ENCODE results near the gene MTCH2. TPM values are rescaled to one million over a fixed set of nuclear protein-coding genes. Genes with fewer than 3 reads are reported as not detected.
"Not testable (repeated sequence)": the region's sequence is repeated elsewhere in the genome, so short reads cannot be mapped to it uniquely, and the experiment has no call there.

Gene MTCH2
- total RNA-seq, 6 donors from 2014 or later: 21.0 to 61.3 (median 35.6) TPM

- TF ChIP-seq POLR2AphosphoS5 (IDR thresholded peaks at IDR 0.05) (no peak), EP300 (IDR thresholded peaks at IDR 0.05) (no peak), POLR2A (IDR thresholded peaks at IDR 0.05) (no peak), CTCF (IDR thresholded peaks at IDR 0.05) (no peak)
- no peak overlapping the region for H3K4me3 ChIP-seq
- DNase-seq (no peak), ATAC-seq (ENCODE audit: low FRiP score in 2 of 2) (no peak)
- H3K4me1 ChIP-seq: peaks cover 6 to 14% (median 10%) of the 10 kb centered on the region in 4 donors
- WGBS, 2 donors: 89 to 93% methylated on average over 6 of the region's 6 CpGs
- H3K36me3 ChIP-seq: no peaks in the 10 kb centered on the region
- no peak overlapping the region for H3K27ac ChIP-seq
- no peaks in the 10 kb centered on the region for H3K27me3 ChIP-seq
- H3K9me3 ChIP-seq: no peaks in the 10 kb centered on the region
Observed at GRCh38 chr11:47646019-47646418, 3.7 kb upstream of the MTCH2 start.

- Histone ChIP-seq H3K4me3 (no peak overlapping the region), H3K4me1 (peaks cover 10 to 17% (median 14%) of the 10 kb centered on the region in 4 donors), H3K9me3 (no peaks in the 10 kb centered on the region), H3K27me3 (no peaks in the 10 kb centered on the region), H3K27ac (no peak overlapping the region), H3K36me3 (no peaks in the 10 kb centered on the region)
- no peak for DNase-seq
- no peak for ATAC-seq (ENCODE audit: low FRiP score in 2 of 2)
- TF ChIP-seq CTCF (IDR thresholded peaks at IDR 0.05) (no peak), POLR2AphosphoS5 (IDR thresholded peaks at IDR 0.05) (no peak), EP300 (IDR thresholded peaks at IDR 0.05) (no peak), POLR2A (IDR thresholded peaks at IDR 0.05) (no peak)
- 82% methylated on average over 6 of the region's 6 CpGs for WGBS, 2 donors
Observed at GRCh38 chr11:47645500-47645899, 3.1 kb upstream of the MTCH2 start.

GRCh38 chr11:47641600-47642098 is 710 bp downstream of the MTCH2 start:
- no peaks in the 10 kb centered on the region for H3K27me3 ChIP-seq
- 7 to 12% methylated on average over 13 of the region's 14 CpGs for WGBS, 2 donors
- TF ChIP-seq POLR2A (IDR thresholded peaks at IDR 0.05): no peak
- TF ChIP-seq POLR2AphosphoS5 (IDR thresholded peaks at IDR 0.05): no peak
- no peak for TF ChIP-seq CTCF (IDR thresholded peaks at IDR 0.05)
- no peak for TF ChIP-seq EP300 (IDR thresholded peaks at IDR 0.05)

GRCh38 chr11:47640506-47640905 is 1.9 kb downstream of the MTCH2 start:
- WGBS, 2 donors: 86 to 87% methylated on average over 6 of the region's 6 CpGs
- not testable (repeated sequence) for H3K4me3 ChIP-seq; DNase-seq; H3K9me3 ChIP-seq; H3K27ac ChIP-seq; H3K27me3 ChIP-seq; ATAC-seq (ENCODE audit: low FRiP score in 2 of 2)
- Histone ChIP-seq H3K4me1 (peaks cover 10 to 17% (median 14%) of the 10 kb centered on the region in 4 donors), H3K36me3 (peaks cover 4 to 34% (median 20%) of the 10 kb centered on the region in 4 donors)

More at GRCh38 chr11:47641600-47642098, 710 bp downstream of the MTCH2 start:
- Histone ChIP-seq H3K4me3 (peak overlapping the region; percentile 65 to 85 (median 76)), H3K9me3 (no peaks in the 10 kb centered on the region), H3K36me3 (peaks cover 4 to 25% (median 10%) of the 10 kb centered on the region in 4 donors), H3K4me1 (peaks cover 10 to 17% (median 14%) of the 10 kb centered on the region in 4 donors), H3K27ac (peak overlapping the region; percentile 85 to 95 (median 94))
- DNase-seq (no peak), ATAC-seq (ENCODE audit: low FRiP score in 2 of 2) (no peak)

- peaks cover 14 to 76% (median 50%) of the 10 kb centered on the region in 4 donors for H3K36me3 ChIP-seq
- not testable (repeated sequence) for ATAC-seq (ENCODE audit: low FRiP score in 2 of 2); H3K4me3 ChIP-seq; H3K9me3 ChIP-seq; H3K27ac ChIP-seq; DNase-seq; H3K27me3 ChIP-seq; H3K4me1 ChIP-seq
- WGBS, 2 donors: 95 to 97% methylated on average over 11 of the region's 11 CpGs
Observed at GRCh38 chr11:47636331-47636730, 6.0 kb downstream of the MTCH2 start.

- no peaks in the 10 kb centered on the region for H3K4me1 ChIP-seq
- peaks cover 41 to 100% (median 73%) of the 10 kb centered on the region in 4 donors for H3K36me3 ChIP-seq
- ATAC-seq (ENCODE audit: low FRiP score in 2 of 2) (no peak), DNase-seq (no peak)
- H3K4me3 ChIP-seq: no peak overlapping the region
- no peaks in the 10 kb centered on the region for H3K9me3 ChIP-seq
- H3K27me3 ChIP-seq: no peaks in the 10 kb centered on the region
- no peak for TF ChIP-seq EP300 (IDR thresholded peaks at IDR 0.05)
- TF ChIP-seq CTCF (IDR thresholded peaks at IDR 0.05): no peak
- no peak for TF ChIP-seq POLR2AphosphoS5 (IDR thresholded peaks at IDR 0.05)
- TF ChIP-seq POLR2A (IDR thresholded peaks at IDR 0.05): no peak
- WGBS, 2 donors: 56 to 58% methylated on average over 5 of the region's 5 CpGs
- no peak overlapping the region for H3K27ac ChIP-seq
Observed at GRCh38 chr11:47631473-47631872, 10.9 kb downstream of the MTCH2 start.
